Endothelial cell of hepatic sinusoid (primary cell): ENCODE results near the gene SLC6A3.
"Not testable (repeated sequence)": the region's sequence is repeated elsewhere in the genome, so short reads cannot be mapped to it uniquely, and the experiment has no call there.

ENCODE experiments used
- in situ Hi-C: cut with HindIII; loops from 2 replicates; pipeline ENCODE4 v1.10.0; 2017; ENCODE audit warnings: low sequenced_read_pairs

The SLC6A3 gene

GRCh38 chr5:1478271-1479035 lies 33.2 kb upstream of the SLC6A3 start:
- in situ Hi-C loops = no loop called here

DNA sequence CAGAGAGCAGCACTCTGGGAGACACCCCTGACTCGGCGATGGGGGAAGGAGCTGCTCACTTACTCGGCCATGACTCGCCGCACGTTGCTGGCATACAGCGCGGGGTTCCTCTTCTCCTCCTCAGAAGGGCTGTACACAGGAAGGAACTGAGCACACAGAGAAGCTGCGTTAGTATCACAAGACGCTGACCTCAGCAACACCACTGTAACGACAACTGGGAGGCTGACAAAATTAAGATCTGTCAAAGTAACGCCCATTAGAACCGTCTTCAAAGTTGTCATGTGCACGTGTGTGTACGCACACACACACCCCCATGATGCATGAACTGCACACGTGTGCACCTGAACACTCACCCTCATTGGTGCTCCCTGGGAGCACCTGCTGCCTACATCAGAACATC lies 32.1 kb upstream of the SLC6A3 start:
- in situ Hi-C loops = no loop called here

GRCh38 chr5:1476967-1477310 lies 31.7 kb upstream of the SLC6A3 start:
- in situ Hi-C loops = no loop called here

DNA sequence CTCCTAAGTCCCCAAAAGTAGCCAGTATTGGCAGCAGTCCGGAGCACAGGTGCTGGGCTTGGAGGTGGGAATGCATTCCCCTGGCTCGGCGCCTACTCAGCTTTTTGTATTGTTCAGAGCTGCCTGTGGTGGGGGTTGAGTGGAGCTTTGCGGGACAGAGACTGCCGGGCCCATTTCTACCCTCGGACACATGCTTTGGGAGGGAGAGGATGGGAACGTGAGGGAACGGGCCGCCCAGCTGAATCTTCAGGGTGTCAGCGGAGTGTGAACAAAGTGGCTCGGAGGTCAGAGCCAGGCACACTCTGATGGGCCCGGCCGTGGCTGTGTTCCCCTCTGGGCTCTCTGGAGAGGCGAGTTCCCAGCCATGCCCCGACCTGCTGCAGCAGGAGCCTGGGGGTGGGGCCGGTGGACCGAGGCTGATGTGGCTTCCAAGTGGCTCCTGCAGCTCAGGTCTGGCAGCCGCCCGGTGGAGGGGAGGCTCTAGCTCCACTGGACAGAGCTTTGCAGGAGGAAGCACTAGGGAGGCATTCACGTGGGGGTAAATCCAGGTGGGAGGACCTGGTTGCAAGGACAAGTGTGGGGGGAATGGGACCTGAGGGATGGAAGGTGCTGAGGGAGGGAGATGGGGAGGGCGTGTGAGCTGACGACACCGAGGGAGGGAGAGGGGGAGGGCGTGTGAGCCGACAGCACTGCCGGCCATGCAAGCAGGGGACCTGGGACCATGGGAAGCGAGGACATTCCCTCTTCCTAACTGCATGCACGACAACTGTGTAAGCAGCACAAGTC lies 31.1 kb upstream of the SLC6A3 start:
- in situ Hi-C loops = no loop called here

DNA sequence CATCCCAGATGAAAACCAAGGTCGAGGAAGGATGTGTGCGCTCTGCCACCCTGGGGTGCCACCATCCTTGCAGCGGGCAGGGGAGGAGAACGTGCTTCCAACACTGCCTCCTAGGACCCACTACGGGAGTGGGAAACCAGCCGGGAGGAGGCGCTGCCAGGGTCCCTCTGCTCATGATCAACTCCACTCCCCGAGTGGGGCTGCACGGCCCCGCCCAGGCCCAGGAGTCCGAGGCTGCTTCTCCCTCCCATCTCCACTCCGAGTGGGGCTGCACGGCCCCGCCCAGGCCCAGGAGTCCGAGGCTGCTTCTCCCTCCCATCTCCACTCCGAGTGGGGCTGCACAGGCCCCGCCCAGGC lies 30.3 kb upstream of the SLC6A3 start:
- in situ Hi-C loops = not testable (repeated sequence)

DNA sequence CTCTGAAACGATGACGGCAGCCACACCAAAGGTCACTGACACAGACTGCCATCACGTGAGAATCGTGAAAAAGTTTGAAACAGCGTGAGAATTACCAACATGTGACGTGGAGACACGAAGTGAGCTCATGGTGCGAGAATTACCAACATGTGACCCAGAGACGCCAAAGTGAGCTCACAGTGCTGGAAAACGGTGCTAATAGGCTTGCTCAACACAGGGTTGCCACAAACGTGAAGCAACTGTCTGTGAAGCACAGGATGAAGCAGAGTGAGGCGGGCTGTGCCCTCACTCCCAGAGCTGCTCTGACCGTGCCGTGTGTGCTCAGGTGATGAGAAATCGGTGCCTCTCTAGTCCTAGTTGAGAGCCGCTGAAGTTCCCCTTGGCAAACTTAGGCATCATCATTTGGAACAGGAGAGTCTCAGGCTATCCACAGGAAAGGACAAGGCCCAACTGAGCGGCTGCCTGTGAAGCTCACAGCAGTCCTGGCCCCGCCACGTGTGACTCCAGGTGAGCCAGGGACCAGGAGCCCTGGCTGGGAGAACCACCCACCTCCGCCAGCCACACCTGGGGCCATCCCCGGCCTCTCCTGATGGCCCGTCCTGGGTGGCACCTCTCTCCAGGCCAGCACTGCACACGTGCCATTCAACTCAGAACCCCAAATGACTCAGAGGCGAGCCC lies 29.8 kb upstream of the SLC6A3 start:
- in situ Hi-C loops = loop anchor here (5.0 kb wide), 1 partner anchor 52 kb away; no protein-coding TSS in a partner anchor

GRCh38 chr5:1474183-1474839 lies 29.1 kb upstream of the SLC6A3 start:
- in situ Hi-C loops = loop anchor here (5.0 kb wide), 1 partner anchor 53 kb away; no protein-coding TSS in a partner anchor

- in situ Hi-C loops = loop anchor here (5.0 kb wide), 1 partner anchor 54 kb away; no protein-coding TSS in a partner anchor
These were observed 28.5 kb upstream of the SLC6A3 start for GRCh38 chr5:1473746-1474145.

DNA sequence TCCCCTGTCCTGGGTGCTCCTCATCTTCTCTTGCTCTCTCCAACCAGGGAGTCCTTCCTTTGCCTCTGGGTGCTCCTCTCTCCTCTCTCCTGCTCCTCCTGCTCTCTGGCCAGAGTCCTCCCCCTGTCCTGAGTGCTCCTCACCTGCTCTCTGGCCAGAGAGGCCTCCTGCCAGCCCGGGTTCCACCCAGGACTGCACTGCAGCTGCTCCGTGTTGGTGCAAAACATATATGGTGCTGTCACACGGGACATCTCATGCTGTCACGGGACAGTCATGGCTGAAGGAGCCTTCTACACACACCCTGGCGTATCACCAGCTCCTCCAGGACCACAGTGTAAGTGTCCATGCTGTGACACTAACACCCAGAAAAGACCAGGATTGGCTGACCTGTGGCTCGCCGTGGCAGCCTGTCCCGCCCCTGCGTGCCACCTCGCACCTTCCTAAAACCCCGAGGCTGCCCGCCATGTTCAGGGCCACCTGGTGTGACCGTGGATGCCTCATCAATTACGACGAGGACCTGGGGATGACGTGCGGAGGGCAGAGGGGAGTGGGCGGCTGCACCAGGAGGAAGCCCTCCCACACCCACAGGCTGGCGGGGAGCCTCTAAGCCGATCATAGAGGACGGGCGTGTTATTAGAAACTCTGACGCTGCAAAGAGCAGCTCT lies 27.9 kb upstream of the SLC6A3 start:
- in situ Hi-C loops = loop anchor here (5.0 kb wide), 1 partner anchor 54 kb away; no protein-coding TSS in a partner anchor

DNA sequence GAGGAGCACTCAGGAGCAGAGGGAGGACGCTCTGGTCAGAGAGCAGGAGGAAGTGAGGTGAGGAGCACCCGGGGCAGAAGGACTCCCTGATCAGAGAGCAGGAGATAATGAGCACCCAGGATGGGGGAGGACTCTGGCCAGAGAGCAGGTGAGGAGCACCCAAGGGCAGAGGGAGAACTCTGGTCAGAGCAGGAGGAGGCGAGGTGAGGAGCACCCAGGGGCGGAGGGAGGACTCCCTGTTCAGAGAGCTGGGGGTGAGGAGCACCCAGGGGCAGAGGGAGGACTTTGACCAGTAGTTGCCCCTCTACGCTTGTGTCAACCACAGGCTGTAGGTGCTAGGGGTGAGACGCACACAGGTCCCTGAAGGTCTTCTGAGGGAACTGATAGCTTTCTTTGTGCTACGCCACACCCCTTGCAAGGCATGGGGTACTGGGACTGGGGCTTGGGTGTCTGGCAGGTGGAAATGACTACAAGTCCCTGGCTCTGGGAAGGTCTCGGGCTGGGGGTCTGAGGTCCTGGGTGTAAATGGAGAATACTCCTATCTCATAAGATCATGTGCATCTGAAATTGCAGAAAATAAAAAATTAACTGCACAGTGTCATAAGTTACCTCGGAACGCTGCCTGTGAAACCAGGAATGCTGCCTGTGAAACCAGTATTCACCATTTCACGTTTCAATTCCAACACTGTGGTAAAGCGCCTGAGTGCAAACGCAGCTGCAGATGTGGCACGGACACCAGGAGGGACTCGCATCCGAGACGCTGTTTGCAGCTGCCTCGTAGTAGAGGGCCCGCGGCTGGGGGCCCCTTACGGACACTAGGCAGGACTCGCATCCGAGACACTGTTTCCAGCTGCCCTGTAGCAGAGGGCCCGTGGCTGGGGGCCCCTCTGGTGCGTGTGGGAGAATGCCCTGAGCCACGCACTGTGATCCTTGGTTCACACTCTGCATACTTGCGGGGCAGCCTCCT lies 27.0 kb upstream of the SLC6A3 start:
- in situ Hi-C loops = loop anchor here (5.0 kb wide), 1 partner anchor 55 kb away; no protein-coding TSS in a partner anchor

DNA sequence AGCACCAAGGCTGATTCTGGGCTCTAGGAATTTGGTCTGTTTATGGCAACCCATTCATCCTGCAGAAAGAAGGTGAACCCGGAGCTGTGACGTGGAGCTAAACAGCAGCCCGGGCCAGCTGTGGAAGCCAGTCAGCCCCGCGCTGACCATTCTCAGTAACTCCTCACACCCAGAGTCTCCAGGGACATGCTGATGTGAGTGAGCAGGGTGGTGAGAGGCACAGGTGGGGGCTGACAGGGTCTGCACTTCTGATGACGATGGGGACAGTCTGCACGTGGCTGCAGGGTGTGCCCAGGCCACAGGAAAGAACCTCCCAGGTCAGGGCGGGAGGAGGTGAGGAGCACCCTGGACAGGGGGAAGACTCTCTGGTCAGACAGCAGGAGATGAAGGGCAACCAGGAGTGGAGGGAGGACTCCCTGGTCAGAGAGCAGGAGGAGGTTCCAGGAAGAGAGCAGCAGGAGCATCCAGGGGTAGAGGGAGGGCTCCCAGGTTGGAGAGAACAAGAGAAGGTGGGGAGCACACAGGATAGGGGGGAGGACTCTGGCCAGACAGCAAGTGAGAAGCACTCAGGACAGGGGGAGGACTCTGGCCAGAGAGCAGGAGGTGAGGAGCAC lies 26.1 kb upstream of the SLC6A3 start:
- in situ Hi-C loops = loop anchor here (5.0 kb wide), 1 partner anchor 56 kb away; no protein-coding TSS in a partner anchor

- in situ Hi-C loops = loop anchor here (5.0 kb wide), 1 partner anchor 57 kb away; no protein-coding TSS in a partner anchor
These were observed 25.5 kb upstream of the SLC6A3 start for GRCh38 chr5:1470762-1471211.

DNA sequence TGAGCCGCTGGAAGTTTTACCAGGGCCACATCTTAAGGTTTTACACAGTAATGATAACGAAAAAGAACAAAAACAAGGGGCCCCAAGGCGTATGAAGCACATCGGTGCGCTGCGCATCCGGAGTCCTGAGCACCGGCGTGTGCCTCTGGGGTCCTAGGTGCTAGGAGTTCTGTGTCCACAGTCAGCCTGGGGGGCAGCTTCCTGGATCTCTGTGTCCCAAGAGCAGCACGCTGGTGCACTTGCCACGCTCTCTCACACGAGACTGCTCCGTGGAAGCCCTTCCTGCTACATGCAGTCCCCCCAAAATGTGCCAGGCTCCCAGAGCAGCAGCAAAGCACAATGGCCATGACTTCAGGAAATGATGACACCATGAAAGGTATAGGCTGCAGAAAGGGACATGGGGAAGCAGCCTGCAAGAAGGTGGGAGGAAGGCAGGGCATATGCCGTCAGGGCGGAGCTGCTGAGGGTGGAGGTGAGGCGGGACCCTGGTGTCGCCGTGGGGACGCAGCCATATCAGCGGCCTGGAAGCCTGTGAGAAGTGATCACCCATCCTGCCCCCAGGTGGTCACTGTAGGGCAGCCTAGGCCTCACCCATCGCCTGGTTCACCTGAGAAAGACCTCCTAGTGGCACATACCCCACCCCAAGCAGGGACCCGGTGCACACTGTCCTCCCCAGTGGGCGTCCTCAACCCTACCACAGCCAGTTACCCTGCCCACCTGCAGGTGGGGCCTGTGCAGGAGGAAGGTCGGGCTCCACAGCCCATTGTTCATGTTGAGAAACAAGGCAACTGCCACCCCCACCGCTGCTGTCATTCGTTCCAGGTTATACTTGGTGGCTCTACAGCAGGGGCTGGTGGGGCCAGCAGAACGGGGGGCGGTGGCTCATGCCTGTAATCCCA lies 23.6 kb upstream of the SLC6A3 start:
- in situ Hi-C loops = no loop called here

DNA sequence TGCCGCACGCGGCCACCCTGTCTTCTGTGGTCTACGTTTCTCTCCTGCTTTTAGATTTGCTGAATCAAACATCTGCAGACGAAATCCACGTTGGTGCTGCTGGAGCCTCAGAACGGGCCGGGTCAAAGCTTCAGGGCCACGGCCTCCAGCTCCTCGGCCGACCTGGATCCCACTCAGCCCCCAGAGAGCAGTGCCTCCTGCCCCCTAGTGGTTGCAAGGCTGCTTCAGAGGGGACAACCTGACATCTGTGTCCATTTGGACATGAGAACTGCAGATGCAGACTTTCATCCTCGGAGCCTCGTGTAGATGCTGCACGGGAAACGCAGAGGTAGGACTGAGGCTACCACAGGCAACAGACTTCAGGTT lies 23.0 kb upstream of the SLC6A3 start:
- in situ Hi-C loops = no loop called here

- in situ Hi-C loops = no loop called here
These were observed 22.4 kb upstream of the SLC6A3 start for GRCh38 chr5:1467341-1468246.

- in situ Hi-C loops = no loop called here
These were observed 21.5 kb upstream of the SLC6A3 start for GRCh38 chr5:1466631-1467265.
